Measurements from ENCODE around the gene MCUB. TPM values are rescaled to one million over a fixed set of nuclear protein-coding genes. Genes with fewer than 3 reads are reported as not detected.
A peak's percentile ranks its signal among the peaks of the same experiment; 100 is the strongest.

The MCUB gene
- total and polyA plus RNA-seq, 2 of the 13 experiments (the other 11 are each of a cell fraction or from before 2014, with no cell fraction given) = 0.95 to 2.2 TPM

GRCh38 chr4:109559983-109560686, at the start of gene MCUB (continued):
- TF ChIP-seq NFAT5 (CRISPR knock-in tag; IDR thresholded peaks at IDR 0.05) = no peak; the same call in 1 of the 2 replicates
- TF ChIP-seq ZNF605 (CRISPR knock-in tag; IDR thresholded peaks at IDR 0.05) = no peak
- no peak for TF ChIP-seq ZNF143 (CRISPR knock-in tag; IDR thresholded peaks at IDR 0.05)
- TF ChIP-seq ZNF773 (CRISPR knock-in tag; IDR thresholded peaks at IDR 0.05; ENCODE audit: borderline replicate concordance) = no peak
- no peak; the same call in none of the 2 replicates for TF ChIP-seq TAF1 (CRISPR knock-in tag; IDR thresholded peaks at IDR 0.05)
- no peak for TF ChIP-seq STAG1 (CRISPR knock-in tag; IDR thresholded peaks at IDR 0.05)
- TF ChIP-seq HNF1A (IDR thresholded peaks at IDR 0.05; ENCODE audit: low read depth) = no peak
- 0 out of 2 replicates have a peak, but pooled peaks have one; percentile 20 for TF ChIP-seq HNF1A (CRISPR knock-in tag; IDR thresholded peaks at IDR 0.05; ENCODE audit: borderline replicate concordance)
- TF ChIP-seq SETDB1 (CRISPR knock-in tag; IDR thresholded peaks at IDR 0.05; ENCODE audit: borderline replicate concordance) = no peak
- TF ChIP-seq ZNF784 (CRISPR knock-in tag; IDR thresholded peaks at IDR 0.05; ENCODE audit: borderline replicate concordance) = no peak
- TF ChIP-seq ZNF639 (CRISPR knock-in tag; conservative IDR thresholded peaks at IDR 0.05) = no peak
- TF ChIP-seq PCBP2 (optimal IDR thresholded peaks at IDR 0.05; ENCODE audit: low read depth, low read length, poor library complexity, severe bottlenecking) = no peak
- TF ChIP-seq SNAPC2 (CRISPR knock-in tag; IDR thresholded peaks at IDR 0.05) = no peak
- no peak for TF ChIP-seq ZNF451 (CRISPR knock-in tag; IDR thresholded peaks at IDR 0.05)
- 0 out of 2 replicates have a peak, but pooled peaks have one; percentile 22 for TF ChIP-seq SP2 (CRISPR knock-in tag; IDR thresholded peaks at IDR 0.05)
- no peak for TF ChIP-seq ZNF83 (CRISPR knock-in tag; IDR thresholded peaks at IDR 0.05; ENCODE audit: borderline replicate concordance)
- TF ChIP-seq SYNCRIP (IDR thresholded peaks at IDR 0.05; ENCODE audit: insufficient read depth, low read depth, low read length) = no peak
- no peak for TF ChIP-seq HOXA5 (CRISPR knock-in tag; IDR thresholded peaks at IDR 0.05)
- TF ChIP-seq FOXA3 (CRISPR knock-in tag; IDR thresholded peaks at IDR 0.05) = no peak
